GM12864 (cell line): ENCODE measurements around the gene TBC1D14.

Experiments
- DNase-seq: peaks from one replicate; pipeline ENCODE4 v3.0.0-alpha.2; 2011; ENCODE audit warnings: low read depth
- H3K4me3 ChIP-seq: 2 replicates; pipeline ENCODE4 v1.5.1; 2011; ENCODE audit warnings: mild to moderate bottlenecking, low read depth, low read length, control low read depth
- CTCF ChIP-seq: IDR thresholded peaks from 2 replicates; pipeline ENCODE4 v1.5.1; 2011; ENCODE audit warnings: low read depth, mild to moderate bottlenecking, moderate library complexity, low read length, control low read depth, inconsistent platforms; ENCODE audit errors: missing control alignments

The TBC1D14 gene

DNA sequence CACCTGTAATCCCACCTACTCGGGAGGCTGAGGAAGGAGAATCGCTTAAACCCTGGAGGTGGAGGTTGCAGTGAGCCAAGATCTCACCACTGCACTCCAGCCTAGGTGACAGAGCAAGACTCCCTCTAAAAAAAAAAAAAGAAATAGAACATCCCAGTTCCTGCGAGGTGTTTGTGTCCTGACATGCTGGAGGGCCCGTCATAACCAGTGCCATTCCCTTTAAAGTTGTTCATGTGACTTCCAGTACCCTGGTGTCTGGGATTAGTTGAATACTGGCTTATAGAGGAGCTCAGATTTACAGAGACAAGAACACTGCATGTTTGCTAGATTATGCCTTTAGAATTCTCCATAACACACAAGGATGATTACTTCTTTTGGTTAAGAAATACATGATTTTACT is 95.9 kb downstream of the TBC1D14 start:
- H3K4me3 ChIP-seq = no peak overlapping the region
- DNase-seq = no peak
- no peak for TF ChIP-seq CTCF

DNA sequence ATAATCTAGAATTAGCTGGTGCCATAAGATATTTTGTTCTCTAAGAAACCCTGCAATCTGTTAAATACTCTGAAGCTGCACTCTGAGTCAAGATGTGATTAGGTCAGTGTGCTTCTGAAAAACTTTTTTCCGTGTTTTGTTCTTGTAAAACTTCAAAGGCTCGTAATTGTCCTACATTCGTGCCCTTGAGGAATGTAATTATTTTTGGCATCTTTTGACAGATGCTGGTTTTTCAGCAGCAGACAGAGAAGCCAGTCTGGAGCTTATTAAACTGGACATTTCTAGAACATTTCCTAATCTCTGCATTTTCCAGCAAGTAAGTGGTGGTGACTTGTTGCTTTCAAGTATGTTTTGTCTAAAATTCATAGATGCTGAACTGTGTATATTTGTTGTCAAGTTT is 96.8 kb downstream of the TBC1D14 start:
- no peak overlapping the region for H3K4me3 ChIP-seq
- no peak for DNase-seq
- TF ChIP-seq CTCF = no peak

GRCh38 chr4:7007142-7007907 is 97.7 kb downstream of the TBC1D14 start:
- no peak for DNase-seq
- TF ChIP-seq CTCF = no peak
- H3K4me3 ChIP-seq = no peak overlapping the region

DNA sequence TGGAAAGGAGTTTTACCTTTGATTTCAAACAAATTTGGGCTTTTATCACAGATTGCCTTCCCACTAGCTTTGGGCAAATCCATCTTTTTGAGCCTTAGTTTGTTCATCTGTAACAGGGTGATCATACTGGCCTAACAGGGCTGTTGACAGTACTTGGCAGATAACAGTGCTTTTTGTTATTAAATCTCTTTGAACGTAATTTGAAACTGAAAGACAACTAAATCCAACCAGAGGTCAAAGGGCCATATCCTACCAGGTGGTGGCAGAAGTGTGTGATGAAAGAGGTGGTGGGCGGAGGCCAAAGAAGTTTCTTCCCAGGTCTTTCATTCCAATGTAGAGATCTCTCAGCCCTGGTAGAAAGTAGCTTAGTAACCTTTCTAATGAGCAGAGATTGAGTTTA is 98.3 kb downstream of the TBC1D14 start:
- TF ChIP-seq CTCF = no peak
- no peak overlapping the region for H3K4me3 ChIP-seq
- no peak for DNase-seq

DNA sequence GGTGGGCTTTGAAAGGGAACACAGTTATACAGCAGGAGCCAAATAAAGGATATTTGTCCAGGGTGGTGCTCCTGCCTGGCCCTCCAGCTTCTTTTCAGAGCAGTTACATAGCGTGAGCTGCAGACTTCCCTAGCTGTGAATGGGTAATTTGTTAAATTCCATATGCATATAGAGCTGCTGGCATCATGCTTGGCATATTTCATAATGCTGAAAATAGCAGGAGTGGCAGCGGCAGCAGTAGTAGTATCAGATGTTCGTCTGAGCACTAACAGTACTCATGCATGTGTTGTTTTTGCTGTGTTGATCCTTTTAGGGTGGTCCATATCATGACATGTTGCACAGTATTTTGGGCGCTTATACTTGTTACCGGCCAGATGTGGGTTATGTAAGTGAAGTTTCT is 99.9 kb downstream of the TBC1D14 start:
- no peak for DNase-seq
- no peak overlapping the region for H3K4me3 ChIP-seq
- TF ChIP-seq CTCF = no peak

GRCh38 chr4:7013175-7013574 is 103.5 kb downstream of the TBC1D14 start:
- no peak for DNase-seq
- TF ChIP-seq CTCF = no peak
- no peak overlapping the region for H3K4me3 ChIP-seq

GRCh38 chr4:7014815-7015214 is 105.2 kb downstream of the TBC1D14 start:
- no peak for DNase-seq
- no peak overlapping the region for H3K4me3 ChIP-seq
- TF ChIP-seq CTCF = no peak
